Neural progenitor cell (in vitro differentiated cells): ENCODE data around the gene BRPF3. TPM values are rescaled to one million over a fixed set of nuclear protein-coding genes. Genes with fewer than 3 reads are reported as not detected.

Source experiments
- DNase-seq: peaks from one replicate; pipeline ENCODE4 v3.0.0-alpha.2; 2016; ENCODE audit warnings: low spot score
- H2AFZ ChIP-seq: fragments of 200-600 bp; sonication (generic); replicated peaks from 2 replicates; pipeline ENCODE4 v1.6.1; 2016; ENCODE audit warnings: antibody characterized with exemption
- H3F3A ChIP-seq: fragments of 200-600 bp; sonication (generic); 2 replicates; pipeline ENCODE4 v1.6.1; 2016; ENCODE audit warnings: antibody characterized with exemption, low read depth
- H3K27ac ChIP-seq: fragments of 200-600 bp; sonication (generic); 2 replicates; pipeline ENCODE4 v1.5.1; 2016; ENCODE audit warnings: mild to moderate bottlenecking
- H3K27me3 ChIP-seq: fragments of 200-600 bp; sonication (generic); 2 replicates; pipeline ENCODE4 v1.6.1; 2016; ENCODE audit warnings: mild to moderate bottlenecking, moderate library complexity
- H3K36me3 ChIP-seq: fragments of 200-600 bp; sonication (generic); 2 replicates; pipeline ENCODE4 v1.5.1; 2016
- H3K4me1 ChIP-seq: fragments of 200-600 bp; sonication (generic); 2 replicates; pipeline ENCODE4 v1.6.1; 2016; ENCODE audit warnings: mixed run types
- H3K4me2 ChIP-seq: fragments of 200-600 bp; sonication (generic); 2 replicates; pipeline ENCODE4 v1.6.1; 2016
- H3K4me3 ChIP-seq: fragments of 200-600 bp; sonication (generic); 2 replicates; pipeline ENCODE4 v1.5.1; 2016
- H3K79me2 ChIP-seq: fragments of 200-600 bp; sonication (generic); 2 replicates; pipeline ENCODE4 v1.6.1; 2016; ENCODE audit warnings: low read depth
- H3K9ac ChIP-seq: fragments of 200-600 bp; sonication (generic); 2 replicates; pipeline ENCODE4 v1.6.1; 2016
- H3K9me3 ChIP-seq: fragments of 200-600 bp; sonication (generic); 2 replicates; pipeline ENCODE4 v1.5.1; 2016; ENCODE audit warnings: low read depth
- H4K20me1 ChIP-seq: fragments of 200-600 bp; sonication (generic); 2 replicates; pipeline ENCODE4 v1.6.1; 2016; ENCODE audit warnings: low read depth
- H3K27ac Mint-ChIP-seq: 3 replicates; pipeline ENCODE4 v1.8.0; 2021; ENCODE audit warnings: mixed read lengths
- H3K27me3 Mint-ChIP-seq: 2 replicates; pipeline ENCODE4 v1.8.0; 2022; ENCODE audit warnings: low read depth, mild to moderate bottlenecking, inconsistent platforms, moderate library complexity, mixed read lengths; ENCODE audit not compliant: insufficient read depth
- H3K36me3 Mint-ChIP-seq: 3 replicates; pipeline ENCODE4 v1.8.0; 2021; ENCODE audit warnings: mixed read lengths
- H3K4me1 Mint-ChIP-seq: 3 replicates; pipeline ENCODE4 v1.8.0; 2021; ENCODE audit warnings: mixed read lengths
- H3K4me3 Mint-ChIP-seq: 3 replicates; pipeline ENCODE4 v1.8.0; 2021; ENCODE audit warnings: mild to moderate bottlenecking, moderate library complexity, mixed read lengths
- H3K9me3 Mint-ChIP-seq: 3 replicates; pipeline ENCODE4 v1.8.0; 2020; ENCODE audit warnings: mixed read lengths
- EZH2 ChIP-seq: fragments of 200-600 bp; sonication (generic); IDR thresholded peaks from 2 replicates; pipeline ENCODE4 v1.6.1; 2017; ENCODE audit warnings: antibody characterized with exemption, mild to moderate bottlenecking, moderate library complexity
- EZH2phosphoT487 ChIP-seq: fragments of 200-600 bp; sonication (generic); IDR thresholded peaks from 2 replicates; pipeline ENCODE4 v1.6.1; 2017; ENCODE audit warnings: antibody characterized with exemption
- total RNA-seq: library from RNA; depleted of rRNA; stranded (reverse); fragments of >200 nt; gene quantifications from 2 replicates; pipeline ENCODE4 v1.2.3, GENCODE V29; 2015; ENCODE audit warnings: low replicate concordance
- TF ChIP-seq, protein P1 (sequence below): fragments of 200-600 bp; sonication (generic); IDR thresholded peaks from 2 replicates; pipeline ENCODE4 v1.5.1; 2017; ENCODE audit warnings: antibody characterized with exemption, mild to moderate bottlenecking

The BRPF3 gene
- total RNA-seq, 1 donor from 2014 or later: 14.1 TPM

DNA sequence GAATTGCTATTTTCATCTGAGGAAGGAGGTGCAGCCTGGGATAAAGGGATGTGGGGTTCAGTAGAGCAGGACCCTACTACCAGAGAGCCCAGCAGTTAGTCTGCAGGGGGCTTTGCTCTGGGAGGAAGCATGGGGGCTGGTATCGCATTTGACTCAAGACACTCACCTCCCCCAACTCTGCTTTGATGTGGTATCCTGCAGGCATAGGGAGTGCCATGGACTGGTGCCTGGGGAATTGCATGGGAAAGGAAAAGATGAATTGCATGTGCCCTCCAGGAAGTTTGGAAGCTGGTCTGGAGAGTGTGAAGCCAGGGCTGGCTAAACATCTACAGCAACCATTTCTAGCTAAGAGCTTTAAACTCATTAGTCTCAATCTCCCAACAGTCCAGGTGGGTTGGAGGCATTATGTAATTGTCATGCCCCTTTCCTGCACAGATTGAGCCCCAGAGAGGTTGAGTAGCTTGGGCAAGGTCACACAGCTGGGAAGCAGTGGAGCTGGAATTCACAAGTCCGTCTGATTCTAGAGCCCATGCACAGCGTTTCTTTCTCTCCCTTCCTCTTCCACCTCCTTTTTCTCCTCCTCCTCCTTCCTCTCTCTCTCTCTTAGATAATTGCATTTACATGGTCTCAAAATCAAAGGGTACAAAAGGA lies 47.1 kb downstream of the BRPF3 start:
- no peak overlapping the region for H3K4me3 ChIP-seq
- H3K4me2 ChIP-seq: no peak overlapping the region
- no peak for DNase-seq
- H3F3A ChIP-seq: no peaks in the 10 kb centered on the region
- TF ChIP-seq, protein P1, sequence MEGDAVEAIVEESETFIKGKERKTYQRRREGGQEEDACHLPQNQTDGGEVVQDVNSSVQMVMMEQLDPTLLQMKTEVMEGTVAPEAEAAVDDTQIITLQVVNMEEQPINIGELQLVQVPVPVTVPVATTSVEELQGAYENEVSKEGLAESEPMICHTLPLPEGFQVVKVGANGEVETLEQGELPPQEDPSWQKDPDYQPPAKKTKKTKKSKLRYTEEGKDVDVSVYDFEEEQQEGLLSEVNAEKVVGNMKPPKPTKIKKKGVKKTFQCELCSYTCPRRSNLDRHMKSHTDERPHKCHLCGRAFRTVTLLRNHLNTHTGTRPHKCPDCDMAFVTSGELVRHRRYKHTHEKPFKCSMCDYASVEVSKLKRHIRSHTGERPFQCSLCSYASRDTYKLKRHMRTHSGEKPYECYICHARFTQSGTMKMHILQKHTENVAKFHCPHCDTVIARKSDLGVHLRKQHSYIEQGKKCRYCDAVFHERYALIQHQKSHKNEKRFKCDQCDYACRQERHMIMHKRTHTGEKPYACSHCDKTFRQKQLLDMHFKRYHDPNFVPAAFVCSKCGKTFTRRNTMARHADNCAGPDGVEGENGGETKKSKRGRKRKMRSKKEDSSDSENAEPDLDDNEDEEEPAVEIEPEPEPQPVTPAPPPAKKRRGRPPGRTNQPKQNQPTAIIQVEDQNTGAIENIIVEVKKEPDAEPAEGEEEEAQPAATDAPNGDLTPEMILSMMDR: no peak
- no peak for TF ChIP-seq EZH2
- TF ChIP-seq EZH2phosphoT487: no peak
- no peaks in the 10 kb centered on the region for H3K27me3 ChIP-seq
- no peak overlapping the region for H3K4me3 Mint-ChIP-seq
- H3K36me3 Mint-ChIP-seq: no peaks in the 10 kb centered on the region
- H4K20me1 ChIP-seq: no peaks in the 10 kb centered on the region
- no peaks in the 10 kb centered on the region for H3K79me2 ChIP-seq
- H3K27ac Mint-ChIP-seq: no peak overlapping the region
- no peaks in the 10 kb centered on the region for H3K9me3 Mint-ChIP-seq
- no peak overlapping the region for H3K9ac ChIP-seq
- H3K36me3 ChIP-seq: no peaks in the 10 kb centered on the region
- peaks cover 29% of the 10 kb centered on the region for H3K4me1 Mint-ChIP-seq
- no peaks in the 10 kb centered on the region for H3K27me3 Mint-ChIP-seq
- H3K4me1 ChIP-seq: peaks cover 19% of the 10 kb centered on the region
- no peaks in the 10 kb centered on the region for H3K9me3 ChIP-seq
- no peak overlapping the region for H2AFZ ChIP-seq
- no peak overlapping the region for H3K27ac ChIP-seq

- Histone ChIP-seq H3K4me3 (no peak overlapping the region), H3K36me3 (no peaks in the 10 kb centered on the region), H3F3A (no peaks in the 10 kb centered on the region), H3K79me2 (no peaks in the 10 kb centered on the region), H3K4me1 (peaks cover 19% of the 10 kb centered on the region), H3K9ac (no peak overlapping the region), H2AFZ (peak overlapping the region; percentile 70), H4K20me1 (no peaks in the 10 kb centered on the region), H3K9me3 (no peaks in the 10 kb centered on the region), H3K27ac (no peak overlapping the region), H3K4me2 (peak overlapping the region; percentile 48), H3K27me3 (no peaks in the 10 kb centered on the region)
- peak; percentile 53 for DNase-seq
- H3K4me3 Mint-ChIP-seq: no peak overlapping the region
- H3K27me3 Mint-ChIP-seq: no peaks in the 10 kb centered on the region
- H3K27ac Mint-ChIP-seq: peak overlapping the region; percentile 64
- TF ChIP-seq, protein P1: no peak
- TF ChIP-seq EZH2phosphoT487: no peak
- TF ChIP-seq EZH2: no peak
- H3K36me3 Mint-ChIP-seq: no peaks in the 10 kb centered on the region
- peaks cover 29% of the 10 kb centered on the region for H3K4me1 Mint-ChIP-seq
- H3K9me3 Mint-ChIP-seq: no peaks in the 10 kb centered on the region
Measured at GRCh38 chr6:36244641-36245280, 48.2 kb downstream of the BRPF3 start.

DNA sequence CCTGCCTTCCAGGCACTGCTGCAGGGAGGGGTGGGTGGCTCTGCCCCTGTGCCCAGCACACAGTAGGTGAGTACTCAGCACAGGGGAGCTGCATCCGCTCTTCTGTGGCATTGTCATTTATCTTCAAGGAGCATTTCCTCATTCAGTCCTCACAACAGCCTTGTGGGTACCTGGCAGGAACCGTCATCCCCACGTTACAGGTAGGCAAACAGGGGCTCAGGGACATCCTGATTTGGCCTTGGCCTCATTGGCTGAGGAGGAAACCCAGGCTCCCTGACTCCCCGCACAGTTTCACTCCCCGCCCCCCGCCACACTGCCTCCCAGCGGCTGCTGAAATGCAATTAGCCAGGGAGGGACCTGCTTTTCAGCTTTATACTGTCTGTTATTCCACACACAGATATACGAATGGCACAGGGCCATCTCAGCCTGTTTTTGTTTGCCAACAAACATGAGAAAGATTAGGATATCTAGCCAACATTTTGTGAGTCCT lies 49.1 kb downstream of the BRPF3 start:
- peak overlapping the region; percentile 27 for H3K27ac Mint-ChIP-seq
- H3K9me3 Mint-ChIP-seq: no peaks in the 10 kb centered on the region
- Histone ChIP-seq H3K27me3 (no peaks in the 10 kb centered on the region), H3K4me2 (peak overlapping the region; percentile 48), H4K20me1 (no peaks in the 10 kb centered on the region), H3F3A (no peaks in the 10 kb centered on the region), H3K4me3 (no peak overlapping the region), H3K4me1 (peaks cover 19% of the 10 kb centered on the region), H3K36me3 (no peaks in the 10 kb centered on the region), H3K9me3 (no peaks in the 10 kb centered on the region), H3K79me2 (no peaks in the 10 kb centered on the region), H2AFZ (peak overlapping the region; percentile 70), H3K27ac (no peak overlapping the region), H3K9ac (no peak overlapping the region)
- H3K4me1 Mint-ChIP-seq: peaks cover 29% of the 10 kb centered on the region
- peak; percentile 15 for DNase-seq
- no peaks in the 10 kb centered on the region for H3K36me3 Mint-ChIP-seq
- no peaks in the 10 kb centered on the region for H3K27me3 Mint-ChIP-seq
- TF ChIP-seq, protein P1: peak; percentile 38
- no peak for TF ChIP-seq EZH2
- no peak overlapping the region for H3K4me3 Mint-ChIP-seq
